ENCODE data around the gene EMP1.

- TF ChIP-seq MAFK (IDR thresholded peaks at IDR 0.05; ENCODE audit: partially characterized antibody) (no peak), NR3C1 (IDR thresholded peaks at IDR 0.05) (no peak), HOXB5 (CRISPR knock-in tag; IDR thresholded peaks at IDR 0.05) (no peak), ESRRA (IDR thresholded peaks at IDR 0.05; ENCODE audit: borderline replicate concordance, low read length) (no peak), CTCF (IDR thresholded peaks at IDR 0.05) (no peak), CBX2 (IDR thresholded peaks at IDR 0.05; ENCODE audit: borderline replicate concordance, low read depth) (no peak), ZSCAN20 (CRISPR knock-in tag; IDR thresholded peaks at IDR 0.05) (no peak), RFX5 (IDR thresholded peaks at IDR 0.05) (no peak), POLR2A (IDR thresholded peaks at IDR 0.05; ENCODE audit: low read length) (no peak), MYC (IDR thresholded peaks at IDR 0.05; ENCODE audit: borderline replicate concordance, low read length) (no peak), PHF8 (IDR thresholded peaks at IDR 0.05; ENCODE audit: borderline replicate concordance, low read depth) (no peak)
- TF ChIP-seq, protein P1, sequence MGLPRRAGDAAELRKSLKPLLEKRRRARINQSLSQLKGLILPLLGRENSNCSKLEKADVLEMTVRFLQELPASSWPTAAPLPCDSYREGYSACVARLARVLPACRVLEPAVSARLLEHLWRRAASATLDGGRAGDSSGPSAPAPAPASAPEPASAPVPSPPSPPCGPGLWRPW (IDR thresholded peaks at IDR 0.05): no peak
- TF ChIP-seq, protein P2, sequence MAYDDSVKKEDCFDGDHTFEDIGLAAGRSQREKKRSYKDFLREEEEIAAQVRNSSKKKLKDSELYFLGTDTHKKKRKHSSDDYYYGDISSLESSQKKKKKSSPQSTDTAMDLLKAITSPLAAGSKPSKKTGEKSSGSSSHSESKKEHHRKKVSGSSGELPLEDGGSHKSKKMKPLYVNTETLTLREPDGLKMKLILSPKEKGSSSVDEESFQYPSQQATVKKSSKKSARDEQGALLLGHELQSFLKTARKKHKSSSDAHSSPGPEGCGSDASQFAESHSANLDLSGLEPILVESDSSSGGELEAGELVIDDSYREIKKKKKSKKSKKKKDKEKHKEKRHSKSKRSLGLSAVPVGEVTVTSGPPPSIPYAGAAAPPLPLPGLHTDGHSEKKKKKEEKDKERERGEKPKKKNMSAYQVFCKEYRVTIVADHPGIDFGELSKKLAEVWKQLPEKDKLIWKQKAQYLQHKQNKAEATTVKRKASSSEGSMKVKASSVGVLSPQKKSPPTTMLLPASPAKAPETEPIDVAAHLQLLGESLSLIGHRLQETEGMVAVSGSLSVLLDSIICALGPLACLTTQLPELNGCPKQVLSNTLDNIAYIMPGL (CRISPR knock-in tag; IDR thresholded peaks at IDR 0.05; ENCODE audit: borderline replicate concordance): no peak
- TF ChIP-seq, protein P3, sequence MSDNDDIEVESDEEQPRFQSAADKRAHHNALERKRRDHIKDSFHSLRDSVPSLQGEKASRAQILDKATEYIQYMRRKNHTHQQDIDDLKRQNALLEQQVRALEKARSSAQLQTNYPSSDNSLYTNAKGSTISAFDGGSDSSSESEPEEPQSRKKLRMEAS (IDR thresholded peaks at IDR 0.05): no peak
These were observed 32.5 kb upstream of the EMP1 start for GRCh38 chr12:13163868-13164635.
